Right lobe of liver (tissue), 4 donors: ENCODE data around the gene SRSF3.

Experiments used
- CTCF ChIP-seq, 4 donors: fragments of 200-600 bp in 3 of 4; fragments of 450-650 bp in 1 of 4; IDR thresholded peaks; one replicate each; pipeline versions ENCODE4 v1.5.1 to v1.8.0; 2016 to 2022; ENCODE audit warnings: antibody characterized with exemption in 4 of 4, mild to moderate bottlenecking in 2 of 4
- POLR2A ChIP-seq: fragments of 450-650 bp; IDR thresholded peaks from one replicate; pipeline ENCODE4 v1.6.1; 2017; ENCODE audit warnings: antibody characterized with exemption, mild to moderate bottlenecking
- donor health status: DM: no; HTN: no; CAD: no.
- donor health status: DM: no; HTN: no; CAD: no.
- donor health status: DM: no; HTN: yes; CAD: no.

- TF ChIP-seq CTCF (IDR thresholded peaks at IDR 0.05) (no peak), POLR2A (no peak)
These were observed 56.8 kb downstream of the SRSF3 start for GRCh38 chr6:36650848-36651478.
